Measurements from ENCODE around the gene MRPL52.

Gene MRPL52

GRCh38 chr14:22813145-22813544, 16.5 kb upstream of the MRPL52 start:
- TF ChIP-seq, protein P1, sequence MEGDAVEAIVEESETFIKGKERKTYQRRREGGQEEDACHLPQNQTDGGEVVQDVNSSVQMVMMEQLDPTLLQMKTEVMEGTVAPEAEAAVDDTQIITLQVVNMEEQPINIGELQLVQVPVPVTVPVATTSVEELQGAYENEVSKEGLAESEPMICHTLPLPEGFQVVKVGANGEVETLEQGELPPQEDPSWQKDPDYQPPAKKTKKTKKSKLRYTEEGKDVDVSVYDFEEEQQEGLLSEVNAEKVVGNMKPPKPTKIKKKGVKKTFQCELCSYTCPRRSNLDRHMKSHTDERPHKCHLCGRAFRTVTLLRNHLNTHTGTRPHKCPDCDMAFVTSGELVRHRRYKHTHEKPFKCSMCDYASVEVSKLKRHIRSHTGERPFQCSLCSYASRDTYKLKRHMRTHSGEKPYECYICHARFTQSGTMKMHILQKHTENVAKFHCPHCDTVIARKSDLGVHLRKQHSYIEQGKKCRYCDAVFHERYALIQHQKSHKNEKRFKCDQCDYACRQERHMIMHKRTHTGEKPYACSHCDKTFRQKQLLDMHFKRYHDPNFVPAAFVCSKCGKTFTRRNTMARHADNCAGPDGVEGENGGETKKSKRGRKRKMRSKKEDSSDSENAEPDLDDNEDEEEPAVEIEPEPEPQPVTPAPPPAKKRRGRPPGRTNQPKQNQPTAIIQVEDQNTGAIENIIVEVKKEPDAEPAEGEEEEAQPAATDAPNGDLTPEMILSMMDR (IDR thresholded peaks at IDR 0.05; ENCODE audit: low read depth, low read length): no peak
- H3K4me3 ChIP-seq (ENCODE audit: low read depth, low read length): no peak overlapping the region

DNA sequence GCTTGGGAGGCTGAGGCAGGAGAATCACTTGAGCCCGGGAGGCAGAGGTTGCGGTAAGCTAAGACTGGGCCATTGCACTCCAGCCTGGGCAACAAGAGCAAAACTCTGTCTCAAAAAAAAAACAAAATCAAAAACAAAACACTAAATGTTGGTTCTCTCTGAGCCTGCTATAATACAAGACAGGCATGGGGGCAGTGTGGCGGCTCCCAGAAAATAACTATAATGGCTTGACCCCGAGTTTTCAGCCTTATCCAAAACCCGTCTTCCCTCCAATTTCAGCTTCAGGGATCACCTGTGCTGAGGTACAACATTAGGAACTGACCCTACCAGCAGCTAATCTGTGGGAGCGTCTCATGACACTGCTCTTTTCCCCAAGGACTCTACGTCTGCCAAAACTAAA, 15.3 kb upstream of the MRPL52 start:
- TF ChIP-seq, protein P1 (IDR thresholded peaks at IDR 0.05; ENCODE audit: low read depth, low read length): no peak

DNA sequence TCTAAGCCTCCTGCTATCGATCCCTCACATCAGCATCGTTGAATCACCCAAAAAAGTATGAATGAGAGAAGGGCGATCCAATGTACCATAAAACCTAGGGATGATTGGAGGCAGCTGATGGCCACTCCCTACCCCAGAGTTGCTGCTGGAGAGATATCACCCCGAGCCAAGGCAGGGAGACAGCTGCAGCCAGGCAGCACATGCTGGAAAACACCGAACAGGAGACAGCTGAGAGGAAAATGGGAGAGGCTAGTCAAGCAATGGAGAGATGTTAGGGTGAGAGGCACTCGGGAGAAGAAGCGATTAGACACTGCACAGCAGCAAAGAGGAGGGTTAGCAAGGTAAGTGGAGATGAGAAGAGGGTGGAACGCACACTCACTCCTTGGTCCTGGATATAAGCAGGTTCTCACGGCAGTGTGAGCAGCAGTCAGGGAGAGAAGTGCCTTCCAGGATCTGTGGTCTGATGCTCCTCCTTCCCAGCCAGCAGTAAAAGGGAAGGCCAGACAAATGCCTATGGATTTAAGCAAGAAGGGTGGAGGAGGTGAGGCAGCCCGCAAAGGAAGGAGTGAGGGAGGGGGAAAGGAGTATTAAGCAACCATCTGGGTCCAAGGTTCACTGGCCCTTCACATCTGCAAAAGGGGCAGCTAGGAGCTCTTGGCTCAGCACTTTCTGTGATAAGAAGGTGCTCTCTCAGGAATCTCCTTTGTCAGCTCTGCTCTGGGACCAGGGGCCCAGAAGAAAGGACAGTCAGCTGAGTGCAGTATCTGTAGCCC, 14.6 kb upstream of the MRPL52 start, which contains the start of gene SLC7A7:
Gene SLC7A7 (minus strand): TSS at position 495 of the 773 bp plus-strand sequence. CDS start 2,037 bp downstream, outside the sequence.
- no peak within 1 kb of the TSS for H3K4me3 ChIP-seq (ENCODE audit: low read depth, low read length)
- TF ChIP-seq, protein P1 (IDR thresholded peaks at IDR 0.05; ENCODE audit: low read depth, low read length): no peak

More for the DNA sequence above, 15.3 kb upstream of the MRPL52 start:
- H3K4me3 ChIP-seq (ENCODE audit: low read depth, low read length): no peak overlapping the region

- H3K4me3 ChIP-seq (ENCODE audit: low read depth, low read length): peak overlapping the region; percentile 47
- TF ChIP-seq, protein P1 (IDR thresholded peaks at IDR 0.05; ENCODE audit: low read depth, low read length): no peak
These were observed 10.3 kb upstream of the MRPL52 start for GRCh38 chr14:22819151-22819988.

DNA sequence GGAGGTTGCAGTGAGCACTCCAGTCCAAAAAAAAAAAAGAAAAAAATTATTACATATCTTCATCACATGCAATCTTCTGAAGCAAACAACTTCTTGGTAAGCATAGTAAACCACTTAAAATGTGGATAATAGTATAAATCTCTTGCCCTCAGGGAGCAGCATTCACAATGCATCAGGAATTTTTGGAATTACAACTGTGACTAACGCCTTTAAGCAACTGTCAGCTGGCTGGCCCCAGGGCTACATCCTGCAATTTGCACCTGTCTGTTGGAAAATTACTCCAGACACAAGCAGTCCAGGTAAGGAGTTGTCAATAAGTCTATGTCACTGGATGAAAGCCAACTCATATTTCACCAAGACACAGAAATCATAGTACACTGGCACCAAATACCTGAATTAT, 9.0 kb upstream of the MRPL52 start:
- TF ChIP-seq, protein P1 (IDR thresholded peaks at IDR 0.05; ENCODE audit: low read depth, low read length): no peak
- no peak overlapping the region for H3K4me3 ChIP-seq (ENCODE audit: low read depth, low read length)

- TF ChIP-seq, protein P1 (IDR thresholded peaks at IDR 0.05; ENCODE audit: low read depth, low read length): no peak
- no peak overlapping the region for H3K4me3 ChIP-seq (ENCODE audit: low read depth, low read length)
These were observed 8.3 kb upstream of the MRPL52 start for GRCh38 chr14:22821193-22822015.
